Gastrocnemius medialis (tissue), 4 donors: ENCODE data around the gene TDRD6. TPM values are rescaled to one million over a fixed set of nuclear protein-coding genes. Genes with fewer than 3 reads are reported as not detected.

ENCODE experiments used
- ATAC-seq, 2 donors: fragments of 150-250 bp; one replicate each; pipeline ENCODE4 v1.9.1; 2016
- DNase-seq, 2 donors: peaks; one replicate each; pipeline ENCODE4 v3.0.0-alpha.2; 2019
- H3K27ac ChIP-seq, 4 donors: fragments of 200-600 bp; sonication (generic); 1 replicate in 1 of 4; 2 replicates in 3 of 4; pipeline ENCODE4 v1.5.1; 2016 to 2018; ENCODE audit warnings: mild to moderate bottlenecking in 2 of 4, moderate library complexity in 1 of 4
- H3K27me3 ChIP-seq, 3 donors: fragments of 200-600 bp; sonication (generic) in 2 of 3; 1 replicate in 1 of 3; 2 replicates in 2 of 3; pipeline versions ENCODE4 v1.5.1 to v1.6.0; 2016 to 2019; ENCODE audit warnings: mild to moderate bottlenecking in 1 of 3, moderate library complexity in 1 of 3
- H3K36me3 ChIP-seq, 2 donors: fragments of 200-600 bp; sonication (generic) in 1 of 2; one replicate each; pipeline ENCODE4 v1.5.1; 2017 to 2018
- H3K4me1 ChIP-seq, 2 donors: fragments of 200-600 bp; sonication (generic) in 1 of 2; one replicate each; pipeline ENCODE4 v1.5.1; 2016 to 2017; ENCODE audit warnings: mild to moderate bottlenecking in 2 of 2
- H3K4me3 ChIP-seq, 4 donors: fragments of 200-600 bp; sonication (generic) in 3 of 4; 1 replicate in 1 of 4; 2 replicates in 3 of 4; pipeline ENCODE4 v1.5.1; 2016 to 2019; ENCODE audit warnings: mild to moderate bottlenecking in 2 of 4
- H3K9me3 ChIP-seq, 3 donors: fragments of 200-600 bp; sonication (generic) in 2 of 3; 1 replicate in 1 of 3; 2 replicates in 2 of 3; pipeline ENCODE4 v1.5.1; 2016 to 2019
- CTCF ChIP-seq, 5 experiments: fragments of 450-650 bp in 3 of 5; fragments of 200-600 bp in 2 of 5; sonication (generic) in 2 of 5; IDR thresholded peaks in 4 of 5; conservative IDR thresholded peaks in 1 of 5; 1 replicate in 4 of 5; 2 replicates in 1 of 5; pipeline ENCODE4 v1.5.1; 2016 to 2019; ENCODE audit warnings: antibody characterized with exemption in 5 of 5, mild to moderate bottlenecking in 3 of 5, moderate library complexity in 3 of 5
- POLR2A ChIP-seq, 2 donors: fragments of 450-650 bp; IDR thresholded peaks; one replicate each; pipeline ENCODE4 v1.6.1; 2017; ENCODE audit warnings: antibody characterized with exemption in 2 of 2, mild to moderate bottlenecking in 2 of 2, moderate library complexity in 2 of 2
- in situ Hi-C, 4 donors: fragments of 200-750 bp; cut with MboI; loops; one replicate each; pipeline versions ENCODE4 v1.15.0 to v1.8.0; 2017; ENCODE audit warnings: low sequenced_read_pairs in 4 of 4
- intact Hi-C: fragments of 100-400 bp; cut with DNase I; formaldehyde crosslinking; loops from one replicate; pipeline ENCODE4 v1.15.1; 2023; ENCODE audit warnings: low total_unique reads
- total RNA-seq, 4 donors: library from RNA; depleted of rRNA; stranded (reverse); fragments of >200 nt; gene quantifications; one replicate each; pipeline versions ENCODE4 v1.1.0 to v1.2.3, GENCODE V29; 2016

The TDRD6 gene
- total RNA-seq, 4 donors from 2014 or later, result 0.03 to 1.7 (median 0.07) TPM

DNA sequence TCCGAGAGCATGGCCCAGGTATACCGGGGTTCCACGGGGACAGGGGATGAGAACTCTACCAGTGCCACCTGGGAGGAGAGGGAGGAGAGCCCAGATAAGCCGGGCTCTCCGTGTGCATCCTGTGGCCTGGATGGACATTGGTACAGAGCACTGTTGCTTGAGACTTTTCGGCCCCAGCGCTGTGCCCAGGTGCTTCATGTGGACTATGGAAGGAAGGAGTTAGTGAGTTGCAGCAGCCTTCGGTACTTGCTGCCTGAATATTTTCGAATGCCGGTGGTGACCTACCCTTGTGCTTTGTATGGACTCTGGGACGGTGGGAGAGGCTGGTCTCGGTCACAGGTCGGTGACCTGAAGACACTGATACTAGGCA lies 1.3 kb downstream of the TDRD6 start:
- intact Hi-C loops (no loop called here), in situ Hi-C loops (no loop called here)
- TF ChIP-seq CTCF (IDR thresholded peaks at IDR 0.05 in 4 of 5, conservative IDR thresholded peaks at IDR 0.05 in 1 of 5), result no peak
- TF ChIP-seq POLR2A (IDR thresholded peaks at IDR 0.05), result no peak
- H3K4me3 ChIP-seq, result no peak overlapping the region
- no peaks in the 10 kb centered on the region for H3K9me3 ChIP-seq
- no peak for ATAC-seq
- no peak overlapping the region for H3K27ac ChIP-seq
- H3K4me1 ChIP-seq, result no peaks in the 10 kb centered on the region
- no peaks in the 10 kb centered on the region for H3K27me3 ChIP-seq
- no peak for DNase-seq
- H3K36me3 ChIP-seq, result no peaks in the 10 kb centered on the region

DNA sequence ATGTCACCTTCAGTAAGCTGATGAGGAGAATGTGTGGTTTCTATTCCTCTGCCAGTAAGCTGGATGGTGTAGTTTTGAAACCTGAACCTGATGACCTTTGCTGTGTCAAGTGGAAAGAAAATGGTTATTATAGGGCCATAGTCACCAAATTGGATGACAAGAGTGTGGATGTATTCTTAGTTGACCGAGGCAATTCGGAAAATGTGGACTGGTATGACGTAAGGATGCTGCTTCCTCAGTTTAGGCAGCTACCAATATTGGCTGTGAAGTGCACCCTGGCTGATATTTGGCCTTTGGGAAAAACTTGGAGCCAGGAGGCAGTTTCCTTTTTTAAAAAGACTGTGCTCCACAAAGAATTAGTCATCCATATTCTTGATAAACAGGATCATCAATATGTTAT lies 2.0 kb downstream of the TDRD6 start:
- ATAC-seq, result peak in 1 of 2 donors; percentile 23
- DNase-seq, result no peak
- Histone ChIP-seq H3K36me3 (no peaks in the 10 kb centered on the region), H3K27ac (no peak overlapping the region), H3K27me3 (no peaks in the 10 kb centered on the region), H3K4me3 (no peak overlapping the region), H3K4me1 (no peaks in the 10 kb centered on the region), H3K9me3 (no peaks in the 10 kb centered on the region)
- in situ Hi-C loops (no loop called here), intact Hi-C loops (no loop called here)
- no peak for TF ChIP-seq POLR2A (IDR thresholded peaks at IDR 0.05)
- TF ChIP-seq CTCF (IDR thresholded peaks at IDR 0.05 in 4 of 5, conservative IDR thresholded peaks at IDR 0.05 in 1 of 5), result no peak

DNA sequence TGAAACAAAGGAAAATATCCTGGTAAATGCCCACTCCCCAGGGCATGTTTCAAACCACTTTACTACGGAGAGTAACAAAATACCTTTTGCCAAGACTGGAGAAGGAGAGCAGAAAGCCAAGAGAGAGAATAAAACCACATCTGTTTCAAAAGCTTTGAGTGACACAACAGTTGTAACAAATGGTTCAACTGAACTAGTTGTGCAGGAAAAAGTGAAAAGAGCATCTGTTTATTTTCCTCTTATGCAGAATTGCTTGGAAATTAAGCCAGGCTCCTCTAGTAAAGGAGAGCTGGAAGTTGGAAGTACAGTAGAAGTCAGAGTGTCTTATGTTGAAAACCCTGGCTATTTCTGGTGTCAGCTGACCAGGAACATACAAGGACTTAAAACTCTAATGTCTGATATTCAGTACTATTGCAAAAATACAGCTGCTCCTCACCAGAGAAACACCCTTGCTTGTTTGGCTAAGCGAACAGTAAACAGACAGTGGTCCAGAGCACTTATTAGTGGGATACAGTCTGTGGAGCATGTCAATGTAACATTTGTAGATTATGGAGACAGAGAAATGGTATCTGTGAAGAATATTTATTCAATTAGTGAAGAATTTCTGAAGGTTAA lies 2.6 kb downstream of the TDRD6 start:
- Histone ChIP-seq H3K9me3 (no peaks in the 10 kb centered on the region), H3K36me3 (no peaks in the 10 kb centered on the region), H3K27ac (no peak overlapping the region), H3K27me3 (no peaks in the 10 kb centered on the region), H3K4me1 (no peaks in the 10 kb centered on the region), H3K4me3 (no peak overlapping the region)
- no peak for DNase-seq
- intact Hi-C loops (no loop called here), in situ Hi-C loops (no loop called here)
- TF ChIP-seq POLR2A (IDR thresholded peaks at IDR 0.05), result no peak
- TF ChIP-seq CTCF (IDR thresholded peaks at IDR 0.05 in 4 of 5, conservative IDR thresholded peaks at IDR 0.05 in 1 of 5), result no peak
- no peak for ATAC-seq

GRCh38 chr6:46690911-46691451 lies 3.3 kb downstream of the TDRD6 start:
- TF ChIP-seq POLR2A (IDR thresholded peaks at IDR 0.05), result no peak
- no peak for TF ChIP-seq CTCF (IDR thresholded peaks at IDR 0.05 in 4 of 5, conservative IDR thresholded peaks at IDR 0.05 in 1 of 5)
- DNase-seq (no peak), ATAC-seq (no peak)
- no peaks in the 10 kb centered on the region for H3K4me1 ChIP-seq
- H3K27me3 ChIP-seq, result no peaks in the 10 kb centered on the region
- intact Hi-C loops, result no loop called here
- H3K4me3 ChIP-seq, result no peak overlapping the region
- no peaks in the 10 kb centered on the region for H3K9me3 ChIP-seq
- H3K36me3 ChIP-seq, result no peaks in the 10 kb centered on the region
- H3K27ac ChIP-seq, result no peak overlapping the region
- in situ Hi-C loops, result no loop called here

DNA sequence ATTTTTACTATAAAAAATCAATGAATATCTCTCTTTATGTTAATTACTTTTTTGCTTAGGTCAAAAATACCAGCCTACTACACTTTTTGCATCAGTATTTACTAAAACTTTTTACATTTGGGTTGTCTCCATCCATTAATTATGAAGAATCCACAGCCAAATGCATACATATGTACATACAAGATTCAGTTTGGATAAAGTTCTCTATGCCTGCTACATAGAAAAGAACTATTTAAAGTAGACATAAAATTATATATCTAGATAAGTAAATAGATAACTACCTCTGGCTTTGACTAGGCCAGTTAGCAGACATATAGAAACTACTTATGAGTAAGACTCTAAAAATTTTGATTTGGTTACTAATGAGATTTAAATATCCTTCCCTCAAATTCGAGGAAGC lies 12.3 kb downstream of the TDRD6 start:
- ATAC-seq, result no peak
- Histone ChIP-seq H3K36me3 (no peaks in the 10 kb centered on the region), H3K27ac (no peak overlapping the region), H3K27me3 (no peaks in the 10 kb centered on the region), H3K4me3 (no peak overlapping the region), H3K4me1 (no peaks in the 10 kb centered on the region), H3K9me3 (no peaks in the 10 kb centered on the region)
- TF ChIP-seq CTCF (IDR thresholded peaks at IDR 0.05 in 4 of 5, conservative IDR thresholded peaks at IDR 0.05 in 1 of 5), result no peak
- TF ChIP-seq POLR2A (IDR thresholded peaks at IDR 0.05), result no peak
- intact Hi-C loops, result no loop called here
- DNase-seq, result no peak
- in situ Hi-C loops, result no loop called here
